HepG2 (cell line): ENCODE measurements around the gene APRT. TPM values are rescaled to one million over a fixed set of nuclear protein-coding genes. Genes with fewer than 3 reads are reported as not detected.

Experiments
- AGO1 ChIP-seq: fragments of 200-400 bp; formaldehyde crosslinking; IDR thresholded peaks from 2 replicates; pipeline ENCODE4 v1.6.1; 2017; ENCODE audit warnings: mild to moderate bottlenecking, low read depth, low read length, moderate library complexity; ENCODE audit not compliant: poor library complexity, severe bottlenecking
- ATM ChIP-seq: fragments of 450-650 bp; IDR thresholded peaks from 2 replicates; pipeline ENCODE4 v1.7.1; 2017; ENCODE audit warnings: mild to moderate bottlenecking, borderline replicate concordance
- CREB1 ChIP-seq, 2 experiments: fragments of 450-650 bp in 1 of 2; IDR thresholded peaks; 2 replicates each; pipeline ENCODE4 v1.6.1; 2016 to 2017; ENCODE audit warnings: control low read depth in 1 of 2, mild to moderate bottlenecking in 1 of 2, missing compliant biosample characterization in 1 of 2, missing genetic modification characterization in 1 of 2
- CREB3 ChIP-seq: sonication (generic); formaldehyde crosslinking; IDR thresholded peaks from 2 replicates; pipeline ENCODE4 v1.5.0; 2020; ENCODE audit warnings: missing genetic modification reagents
- ERF ChIP-seq: IDR thresholded peaks from 2 replicates; pipeline ENCODE4 v1.6.1; 2018; ENCODE audit warnings: missing biosample characterization, missing genetic modification reagents
- GABPB1 ChIP-seq: IDR thresholded peaks from 2 replicates; pipeline ENCODE4 v1.6.1; 2016; ENCODE audit warnings: mild to moderate bottlenecking, missing genetic modification reagents, moderate library complexity, missing compliant biosample characterization
- GATA4 ChIP-seq: sonication (generic); IDR thresholded peaks from 2 replicates; pipeline ENCODE4 v1.6.1; 2016; ENCODE audit warnings: antibody characterized with exemption, low read depth, borderline replicate concordance
- JARID2 ChIP-seq: sonication (generic); formaldehyde crosslinking; IDR thresholded peaks from 2 replicates; pipeline ENCODE4 v1.8.1; 2023; ENCODE audit warnings: missing genetic modification reagents, inconsistent platforms; ENCODE audit not compliant: insufficient replicate concordance
- MED1 ChIP-seq: sonication (generic); formaldehyde crosslinking; IDR thresholded peaks from 2 replicates; pipeline ENCODE4 v1.4.0; 2020; ENCODE audit warnings: missing genetic modification reagents
- NFYC ChIP-seq: IDR thresholded peaks from 2 replicates; pipeline ENCODE4 v1.6.1; 2016; ENCODE audit warnings: missing genetic modification reagents, missing compliant biosample characterization
- PHF8 ChIP-seq: sonication (generic); formaldehyde crosslinking; IDR thresholded peaks from 2 replicates; pipeline ENCODE4 v1.5.0; 2020; ENCODE audit warnings: missing genetic modification reagents
- POLR2AphosphoS5 ChIP-seq: IDR thresholded peaks from 2 replicates; pipeline ENCODE4 v1.6.1; 2012; ENCODE audit warnings: low read depth, low read length
- RFX3 ChIP-seq: IDR thresholded peaks from 2 replicates; pipeline ENCODE4 v1.6.1; 2016; ENCODE audit warnings: missing biosample characterization, missing genetic modification reagents
- SAFB2 ChIP-seq: sonication (generic); formaldehyde crosslinking; IDR thresholded peaks from 2 replicates; pipeline ENCODE4 v1.5.1; 2020; ENCODE audit warnings: missing genetic modification reagents, low read depth, mild to moderate bottlenecking, borderline replicate concordance
- STAT5B ChIP-seq: sonication (generic); formaldehyde crosslinking; IDR thresholded peaks from 2 replicates; pipeline ENCODE4 v1.4.0; 2020; ENCODE audit warnings: missing genetic modification reagents
- ZBTB3 ChIP-seq: sonication (generic); formaldehyde crosslinking; IDR thresholded peaks from 2 replicates; pipeline ENCODE4 v1.4.0; 2020; ENCODE audit warnings: low read depth, mild to moderate bottlenecking, moderate library complexity, missing genetic modification reagents, borderline replicate concordance
- ZBTB43 ChIP-seq: sonication (generic); formaldehyde crosslinking; conservative IDR thresholded peaks from 2 replicates; pipeline ENCODE4 v1.4.0; 2020; ENCODE audit warnings: missing genetic modification reagents
- ZBTB8A ChIP-seq: sonication (generic); formaldehyde crosslinking; IDR thresholded peaks from 2 replicates; pipeline ENCODE4 v1.4.0; 2020; ENCODE audit warnings: mild to moderate bottlenecking, low read depth, missing genetic modification reagents, borderline replicate concordance
- ZC3H4 ChIP-seq: sonication (generic); formaldehyde crosslinking; IDR thresholded peaks from 2 replicates; pipeline ENCODE4 v1.4.0; 2020; ENCODE audit warnings: missing genetic modification reagents, borderline replicate concordance
- ZFP82 ChIP-seq: sonication (generic); formaldehyde crosslinking; IDR thresholded peaks from 2 replicates; pipeline ENCODE4 v1.5.1; 2020; ENCODE audit warnings: mild to moderate bottlenecking, missing genetic modification reagents, borderline replicate concordance
- ZNF18 ChIP-seq: sonication (generic); formaldehyde crosslinking; IDR thresholded peaks from 2 replicates; pipeline ENCODE4 v1.8.0; 2022; ENCODE audit warnings: mild to moderate bottlenecking, missing genetic modification reagents; ENCODE audit not compliant: insufficient replicate concordance
- ZNF281 ChIP-seq: sonication (generic); formaldehyde crosslinking; IDR thresholded peaks from 2 replicates; pipeline ENCODE4 v1.4.0; 2020; ENCODE audit warnings: missing genetic modification reagents, borderline replicate concordance
- ZSCAN9 ChIP-seq: IDR thresholded peaks from 2 replicates; pipeline ENCODE4 v1.6.1; 2016; ENCODE audit warnings: borderline replicate concordance
- polyA plus RNA-seq, 8 experiments: library from polyadenylated mRNA; depleted of rRNA in 3 of 8; stranded (reverse) in 7 of 8; unstranded in 1 of 8; fragments of >200 nt; fragmentation: Illumina TruSeq in 4 of 8; extraction: Trizol in 4 of 8; gene quantifications; 2 replicates each; pipeline versions ENCODE4 v1.2.1 to v1.2.3, GENCODE V29; 2011 to 2016; ENCODE audit warnings: low read depth in 4 of 8, missing spikeins in 1 of 8, mixed read lengths in 1 of 8; ENCODE audit not compliant: insufficient read depth in 1 of 8
- total RNA-seq, 5 experiments: library from RNA; depleted of rRNA; stranded (reverse); fragments of >200 nt; fragmentation: Illumina TruSeq; extraction: Trizol; gene quantifications; 2 replicates each; pipeline ENCODE4 v1.2.3, GENCODE V29; 2016; ENCODE audit warnings: low read depth in 1 of 5

APRT gene
- total and polyA plus RNA-seq, 2 of the 13 experiments (the other 11 are each of a cell fraction or from before 2014, with no cell fraction given), result 155 to 242 TPM

- TF ChIP-seq ZC3H4 (CRISPR knock-in tag) (no peak), ERF (peak; percentile 77), CREB1 (IDR thresholded peaks at IDR 0.05) (no peak), CREB1 (CRISPR knock-in tag; IDR thresholded peaks at IDR 0.05) (no peak), ZNF18 (CRISPR knock-in tag) (peak; percentile 54), RFX3 (CRISPR knock-in tag) (no peak), AGO1 (no peak), GABPB1 (CRISPR knock-in tag) (peak; percentile 63; the same call in 1 of the 2 replicates), ZBTB43 (no peak; the same call in 1 of the 2 replicates), POLR2AphosphoS5 (peak; percentile 58), CREB3 (CRISPR knock-in tag) (no peak), MED1 (peak; percentile 62), ATM (no peak), ZBTB8A (peak; percentile 53; the same call in 1 of the 2 replicates), ZSCAN9 (CRISPR knock-in tag) (no peak; the same call in 1 of the 2 replicates), ZNF281 (CRISPR knock-in tag) (peak; percentile 48; the same call in 1 of the 2 replicates), NFYC (CRISPR knock-in tag) (no peak), PHF8 (CRISPR knock-in tag) (peak; percentile 68), ZBTB3 (CRISPR knock-in tag) (peak; percentile 37; the same call in 1 of the 2 replicates), SAFB2 (CRISPR knock-in tag) (peak; percentile 88), GATA4 (no peak), JARID2 (no peak), ZFP82 (CRISPR knock-in tag) (0 out of 2 replicates have a peak, but pooled peaks have one; percentile 76), STAT5B (CRISPR knock-in tag) (peak; percentile 19; the same call in 1 of the 2 replicates)
Measured at GRCh38 chr16:88785106-88785924, 26.4 kb downstream of the APRT start, which contains the start of gene PIEZO1 (continued).
